ENCODE results near the gene LPIN3.

Gene LPIN3

GRCh38 chr20:41386502-41387427 lies 46.1 kb downstream of the LPIN3 start:
- H3K4me3 ChIP-seq (ENCODE audit: low read length), result no peak overlapping the region
- peak; percentile 82 for DNase-seq (ENCODE audit: low read depth)
- no peak for TF ChIP-seq CTCF (conservative IDR thresholded peaks at IDR 0.05; ENCODE audit: low read length)

DNA sequence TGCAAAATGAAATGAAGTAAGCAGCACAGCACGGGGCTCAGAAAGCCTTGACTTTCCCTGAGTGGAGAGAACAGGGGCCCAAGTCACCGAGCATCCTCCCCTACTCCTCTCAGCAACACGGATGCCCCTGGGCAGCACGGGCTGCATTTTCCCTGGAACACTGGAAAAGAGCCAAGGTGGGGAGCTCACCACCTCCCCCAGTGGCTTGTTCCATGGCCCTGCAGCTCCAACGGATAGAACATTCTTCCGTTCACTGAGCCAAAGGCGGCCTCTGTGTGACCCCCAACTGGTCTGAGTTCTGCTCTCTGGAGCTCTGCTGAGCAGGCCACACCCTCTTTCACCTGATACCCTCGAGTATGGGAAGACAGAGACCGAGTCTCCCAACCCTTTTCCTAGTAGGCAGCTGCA lies 46.8 kb downstream of the LPIN3 start:
- TF ChIP-seq CTCF (conservative IDR thresholded peaks at IDR 0.05; ENCODE audit: low read length), result no peak
- no peak overlapping the region for H3K4me3 ChIP-seq (ENCODE audit: low read length)
- no peak for DNase-seq (ENCODE audit: low read depth)

GRCh38 chr20:41390889-41391288 lies 50.3 kb downstream of the LPIN3 start:
- no peak for TF ChIP-seq CTCF (conservative IDR thresholded peaks at IDR 0.05; ENCODE audit: low read length)
- DNase-seq (ENCODE audit: low read depth), result no peak
- H3K4me3 ChIP-seq (ENCODE audit: low read length), result no peak overlapping the region

DNA sequence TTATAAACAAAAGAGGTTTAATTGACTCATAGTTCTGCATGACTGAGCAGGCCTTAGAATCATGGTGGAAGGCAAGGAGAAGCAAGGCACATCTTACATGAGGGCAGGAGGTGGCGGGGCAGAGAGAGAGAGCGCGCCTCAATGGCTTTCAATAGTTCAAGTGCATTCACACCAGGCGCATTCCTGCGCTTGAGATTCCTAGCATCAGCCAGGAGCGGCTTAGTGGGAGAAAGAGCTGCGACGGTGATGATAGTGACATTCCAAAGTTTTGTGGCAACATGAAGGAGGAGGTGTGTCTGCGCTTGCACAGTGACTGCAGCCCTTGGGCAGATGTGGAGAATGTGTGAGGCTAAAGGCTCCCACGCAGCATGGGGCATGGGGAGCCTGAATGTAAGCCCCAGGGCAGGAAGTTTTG lies 51.0 kb downstream of the LPIN3 start:
- DNase-seq (ENCODE audit: low read depth), result no peak
- H3K4me3 ChIP-seq (ENCODE audit: low read length), result no peak overlapping the region
- TF ChIP-seq CTCF (conservative IDR thresholded peaks at IDR 0.05; ENCODE audit: low read length), result no peak

GRCh38 chr20:41392295-41392694 lies 51.7 kb downstream of the LPIN3 start:
- TF ChIP-seq CTCF (conservative IDR thresholded peaks at IDR 0.05; ENCODE audit: low read length), result no peak
- DNase-seq (ENCODE audit: low read depth), result no peak
- H3K4me3 ChIP-seq (ENCODE audit: low read length), result no peak overlapping the region

GRCh38 chr20:41392871-41393704 lies 52.5 kb downstream of the LPIN3 start:
- H3K4me3 ChIP-seq (ENCODE audit: low read length), result no peak overlapping the region
- DNase-seq (ENCODE audit: low read depth), result no peak
- TF ChIP-seq CTCF (conservative IDR thresholded peaks at IDR 0.05; ENCODE audit: low read length), result no peak

Measured in AG10803 (cell line).